ENCODE results near the gene TYROBP.
A peak's percentile ranks its signal among the peaks of the same experiment; 100 is the strongest.

TYROBP gene

DNA sequence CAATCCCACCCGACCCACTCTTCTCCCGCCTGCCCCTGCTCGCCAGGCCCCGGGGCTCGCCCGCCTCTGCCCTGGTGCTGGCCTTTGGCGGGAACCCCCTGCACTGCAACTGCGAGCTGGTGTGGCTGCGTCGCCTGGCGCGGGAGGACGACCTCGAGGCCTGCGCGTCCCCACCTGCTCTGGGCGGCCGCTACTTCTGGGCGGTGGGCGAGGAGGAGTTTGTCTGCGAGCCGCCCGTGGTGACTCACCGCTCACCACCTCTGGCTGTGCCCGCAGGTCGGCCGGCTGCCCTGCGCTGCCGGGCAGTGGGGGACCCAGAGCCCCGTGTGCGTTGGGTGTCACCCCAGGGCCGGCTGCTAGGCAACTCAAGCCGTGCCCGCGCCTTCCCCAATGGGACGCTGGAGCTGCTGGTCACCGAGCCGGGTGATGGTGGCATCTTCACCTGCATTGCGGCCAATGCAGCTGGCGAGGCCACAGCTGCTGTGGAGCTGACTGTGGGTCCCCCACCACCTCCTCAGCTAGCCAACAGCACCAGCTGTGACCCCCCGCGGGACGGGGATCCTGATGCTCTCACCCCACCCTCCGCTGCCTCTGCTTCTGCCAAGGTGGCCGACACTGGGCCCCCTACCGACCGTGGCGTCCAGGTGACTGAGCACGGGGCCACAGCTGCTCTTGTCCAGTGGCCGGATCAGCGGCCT is 32.1 kb upstream of the TYROBP start:
- Histone ChIP-seq H3K4me3 (ENCODE audit: low read length in 2 of 2) (no peak overlapping the region), H3K9me3 (ENCODE audit: control insufficient read depth in 2 of 2, low read length in 2 of 2) (no peaks in the 10 kb centered on the region), H3K27me3 (ENCODE audit: control insufficient read depth in 1 of 2, insufficient read depth in 2 of 2, low read length in 2 of 2) (no peaks in the 10 kb centered on the region), H3K4me1 (ENCODE audit: control insufficient read depth, insufficient read depth, low read length) (peaks cover 25% of the 10 kb centered on the region), H3K36me3 (ENCODE audit: control insufficient read depth in 2 of 2, insufficient read depth in 2 of 2, low read length in 2 of 2) (peaks cover 0 to 5% of the 10 kb centered on the region in 2 donors), H3K9ac (ENCODE audit: low read length in 2 of 2) (no peak overlapping the region), H3K27ac (ENCODE audit: low read length) (no peak overlapping the region)

DNA sequence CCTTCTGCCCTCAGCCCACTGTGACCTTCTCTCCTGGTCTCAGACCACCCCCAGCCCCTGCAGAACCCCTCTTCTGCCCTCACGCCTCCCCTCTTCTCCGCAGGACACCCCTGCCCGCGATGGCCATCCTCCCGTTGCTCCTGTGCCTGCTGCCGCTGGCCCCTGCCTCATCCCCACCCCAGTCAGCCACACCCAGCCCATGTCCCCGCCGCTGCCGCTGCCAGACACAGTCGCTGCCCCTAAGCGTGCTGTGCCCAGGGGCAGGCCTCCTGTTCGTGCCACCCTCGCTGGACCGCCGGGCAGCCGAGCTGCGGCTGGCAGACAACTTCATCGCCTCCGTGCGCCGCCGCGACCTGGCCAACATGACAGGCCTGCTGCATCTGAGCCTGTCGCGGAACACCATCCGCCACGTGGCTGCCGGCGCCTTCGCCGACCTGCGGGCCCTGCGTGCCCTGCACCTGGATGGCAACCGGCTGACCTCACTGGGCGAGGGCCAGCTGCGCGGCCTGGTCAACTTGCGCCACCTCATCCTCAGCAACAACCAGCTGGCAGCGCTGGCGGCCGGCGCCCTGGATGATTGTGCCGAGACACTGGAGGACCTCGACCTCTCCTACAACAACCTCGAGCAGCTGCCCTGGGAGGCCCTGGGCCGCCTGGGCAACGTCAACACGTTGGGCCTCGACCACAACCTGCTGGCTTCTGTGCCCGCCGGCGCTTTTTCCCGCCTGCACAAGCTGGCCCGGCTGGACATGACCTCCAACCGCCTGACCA is 31.4 kb upstream of the TYROBP start:
- Histone ChIP-seq H3K36me3 (ENCODE audit: control insufficient read depth in 2 of 2, insufficient read depth in 2 of 2, low read length in 2 of 2) (peaks cover 0 to 5% of the 10 kb centered on the region in 2 donors), H3K9me3 (ENCODE audit: control insufficient read depth in 2 of 2, low read length in 2 of 2) (no peaks in the 10 kb centered on the region), H3K4me1 (ENCODE audit: control insufficient read depth, insufficient read depth, low read length) (peaks cover 25% of the 10 kb centered on the region), H3K27ac (ENCODE audit: low read length) (no peak overlapping the region), H3K9ac (ENCODE audit: low read length in 2 of 2) (no peak overlapping the region), H3K4me3 (ENCODE audit: low read length in 2 of 2) (no peak overlapping the region), H3K27me3 (ENCODE audit: control insufficient read depth in 1 of 2, insufficient read depth in 2 of 2, low read length in 2 of 2) (no peaks in the 10 kb centered on the region)

DNA sequence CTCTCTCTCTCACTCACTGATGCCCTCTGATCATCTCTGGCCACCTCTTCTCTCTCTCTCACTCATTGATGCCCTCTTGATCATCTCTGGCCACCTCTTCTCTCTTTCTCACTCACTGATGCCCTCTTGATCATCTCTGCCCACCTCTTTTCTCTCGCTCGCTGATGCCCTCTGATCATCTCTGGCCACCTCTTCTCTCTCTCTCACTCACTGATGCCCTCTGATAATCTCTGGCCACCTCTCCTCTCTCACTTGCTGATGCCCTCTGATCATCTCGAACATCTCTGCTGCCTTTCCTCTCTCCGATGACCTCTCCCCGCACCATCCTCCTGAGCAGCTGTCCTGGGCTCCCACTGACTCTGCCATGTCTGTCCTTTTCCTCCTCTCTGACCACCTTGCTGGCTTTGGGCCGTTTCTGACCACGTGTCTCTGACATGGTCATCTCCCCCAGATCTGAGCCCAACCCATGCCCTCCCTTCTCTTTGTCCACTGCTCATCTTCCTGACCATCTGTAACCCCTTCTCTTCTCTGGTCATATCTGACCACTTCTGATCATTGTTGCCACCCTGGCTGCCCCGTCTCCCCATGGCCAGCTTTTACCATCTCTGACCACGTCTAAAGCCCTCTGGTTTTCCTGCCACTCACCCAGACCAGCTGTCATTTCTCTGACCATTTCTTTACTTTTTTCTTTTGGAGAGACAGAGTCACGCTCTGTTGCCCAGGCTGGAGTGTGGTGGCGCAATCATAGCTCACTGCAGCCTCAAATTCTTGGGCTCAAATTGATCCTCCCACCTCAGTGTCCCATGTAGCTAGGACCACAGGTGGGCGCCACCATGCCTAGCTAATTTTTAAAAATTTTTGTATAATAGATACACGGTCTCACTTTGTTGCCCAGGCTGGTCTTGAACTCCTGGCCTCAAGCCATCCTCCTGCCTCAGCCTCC is 30.5 kb upstream of the TYROBP start:
- H3K27ac ChIP-seq (ENCODE audit: low read length): no peak overlapping the region
- no peaks in the 10 kb centered on the region for H3K27me3 ChIP-seq (ENCODE audit: control insufficient read depth in 1 of 2, insufficient read depth in 2 of 2, low read length in 2 of 2)
- H3K36me3 ChIP-seq (ENCODE audit: control insufficient read depth in 2 of 2, insufficient read depth in 2 of 2, low read length in 2 of 2): peaks cover 0 to 5% of the 10 kb centered on the region in 2 donors
- peak overlapping the region; percentile 22 to 78 for H3K4me3 ChIP-seq (ENCODE audit: low read length in 2 of 2)
- no peak overlapping the region for H3K9ac ChIP-seq (ENCODE audit: low read length in 2 of 2)
- H3K9me3 ChIP-seq (ENCODE audit: control insufficient read depth in 2 of 2, low read length in 2 of 2): no peaks in the 10 kb centered on the region
- H3K4me1 ChIP-seq (ENCODE audit: control insufficient read depth, insufficient read depth, low read length): peaks cover 25% of the 10 kb centered on the region

DNA sequence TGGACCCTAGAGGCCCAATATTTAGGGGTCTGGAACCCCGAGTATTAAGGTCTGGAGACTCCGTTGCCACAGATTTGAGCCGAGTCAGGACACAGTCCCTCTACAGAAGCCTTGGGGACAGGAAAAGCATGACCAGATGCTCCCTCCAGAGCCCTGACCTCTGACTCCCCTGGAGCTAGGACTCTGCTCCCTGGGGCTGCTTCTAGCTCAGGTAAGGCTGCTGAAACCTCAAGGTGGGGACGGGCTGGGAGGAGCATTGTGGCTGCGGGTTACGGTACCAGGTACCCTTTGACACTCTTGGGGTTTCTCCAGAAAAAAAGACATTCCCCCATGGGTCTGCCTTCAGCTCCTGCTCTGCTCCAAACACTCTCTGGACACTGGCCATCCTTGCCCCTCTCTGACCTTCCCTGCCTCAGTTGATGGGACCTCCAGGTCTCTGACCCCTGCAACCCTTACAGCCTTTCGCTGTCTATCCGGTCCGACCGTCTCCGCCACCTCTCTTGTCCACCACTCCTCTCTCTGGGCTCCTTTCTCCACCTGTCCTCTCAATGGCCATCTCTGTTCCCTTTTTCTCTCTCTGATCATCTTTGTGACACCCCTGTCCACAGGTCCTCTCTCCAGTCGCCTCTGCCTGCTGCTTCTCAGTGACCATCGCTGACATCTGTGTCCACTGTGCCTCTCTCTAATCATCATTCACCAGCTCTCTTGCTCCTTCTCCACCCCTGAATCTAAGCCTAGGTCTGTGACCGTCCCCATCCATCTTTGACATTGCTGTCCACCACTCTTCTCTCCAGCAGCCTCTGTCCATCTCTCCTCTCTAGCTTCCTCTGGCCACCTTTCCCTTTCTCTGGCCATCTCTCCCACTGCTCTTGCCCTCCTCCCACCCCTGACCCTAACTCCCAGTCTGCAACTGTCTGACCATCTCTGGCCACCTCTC is 29.5 kb upstream of the TYROBP start:
- Histone ChIP-seq H3K9me3 (ENCODE audit: control insufficient read depth in 2 of 2, low read length in 2 of 2) (no peaks in the 10 kb centered on the region), H3K9ac (ENCODE audit: low read length in 2 of 2) (peak overlapping the region; percentile 79 to 81), H3K27ac (ENCODE audit: low read length) (peak overlapping the region; percentile 70), H3K36me3 (ENCODE audit: control insufficient read depth in 2 of 2, insufficient read depth in 2 of 2, low read length in 2 of 2) (peaks cover 0 to 5% of the 10 kb centered on the region in 2 donors), H3K4me1 (ENCODE audit: control insufficient read depth, insufficient read depth, low read length) (peaks cover 25% of the 10 kb centered on the region), H3K27me3 (ENCODE audit: control insufficient read depth in 1 of 2, insufficient read depth in 2 of 2, low read length in 2 of 2) (no peaks in the 10 kb centered on the region), H3K4me3 (ENCODE audit: low read length in 2 of 2) (peak overlapping the region; percentile 76 to 78)

DNA sequence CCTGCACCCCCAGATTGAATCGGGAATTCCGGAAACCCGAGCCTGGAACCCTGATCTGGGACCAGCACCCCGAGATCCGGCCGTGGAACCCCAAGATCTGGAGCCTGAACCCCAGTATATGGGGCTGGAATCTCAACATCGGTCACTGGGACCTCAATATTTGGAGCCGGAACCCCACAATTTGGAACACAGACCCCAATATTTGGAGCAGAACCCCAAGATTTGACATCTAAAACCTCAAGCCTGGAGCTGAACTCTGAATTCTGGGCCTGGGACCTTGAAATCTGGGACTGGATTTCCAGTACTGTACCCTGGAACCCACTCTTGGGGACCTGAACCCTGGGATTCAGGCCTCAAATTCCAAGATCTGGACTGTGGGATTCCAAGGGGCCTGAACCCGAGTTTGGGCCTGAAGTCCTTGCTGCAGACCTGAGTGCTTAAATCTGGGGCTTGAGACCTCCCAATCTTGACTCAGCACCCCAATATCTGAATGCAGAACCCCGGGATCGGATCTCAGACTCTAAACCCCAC is 28.7 kb upstream of the TYROBP start:
- Histone ChIP-seq H3K27me3 (ENCODE audit: control insufficient read depth in 1 of 2, insufficient read depth in 2 of 2, low read length in 2 of 2) (no peaks in the 10 kb centered on the region), H3K9ac (ENCODE audit: low read length in 2 of 2) (peak overlapping the region; percentile 79 to 81), H3K27ac (ENCODE audit: low read length) (peak overlapping the region; percentile 70), H3K9me3 (ENCODE audit: control insufficient read depth in 2 of 2, low read length in 2 of 2) (no peaks in the 10 kb centered on the region), H3K4me3 (ENCODE audit: low read length in 2 of 2) (peak overlapping the region; percentile 76 to 78), H3K4me1 (ENCODE audit: control insufficient read depth, insufficient read depth, low read length) (peaks cover 27% of the 10 kb centered on the region), H3K36me3 (ENCODE audit: control insufficient read depth in 2 of 2, insufficient read depth in 2 of 2, low read length in 2 of 2) (no peaks in the 10 kb centered on the region)

DNA sequence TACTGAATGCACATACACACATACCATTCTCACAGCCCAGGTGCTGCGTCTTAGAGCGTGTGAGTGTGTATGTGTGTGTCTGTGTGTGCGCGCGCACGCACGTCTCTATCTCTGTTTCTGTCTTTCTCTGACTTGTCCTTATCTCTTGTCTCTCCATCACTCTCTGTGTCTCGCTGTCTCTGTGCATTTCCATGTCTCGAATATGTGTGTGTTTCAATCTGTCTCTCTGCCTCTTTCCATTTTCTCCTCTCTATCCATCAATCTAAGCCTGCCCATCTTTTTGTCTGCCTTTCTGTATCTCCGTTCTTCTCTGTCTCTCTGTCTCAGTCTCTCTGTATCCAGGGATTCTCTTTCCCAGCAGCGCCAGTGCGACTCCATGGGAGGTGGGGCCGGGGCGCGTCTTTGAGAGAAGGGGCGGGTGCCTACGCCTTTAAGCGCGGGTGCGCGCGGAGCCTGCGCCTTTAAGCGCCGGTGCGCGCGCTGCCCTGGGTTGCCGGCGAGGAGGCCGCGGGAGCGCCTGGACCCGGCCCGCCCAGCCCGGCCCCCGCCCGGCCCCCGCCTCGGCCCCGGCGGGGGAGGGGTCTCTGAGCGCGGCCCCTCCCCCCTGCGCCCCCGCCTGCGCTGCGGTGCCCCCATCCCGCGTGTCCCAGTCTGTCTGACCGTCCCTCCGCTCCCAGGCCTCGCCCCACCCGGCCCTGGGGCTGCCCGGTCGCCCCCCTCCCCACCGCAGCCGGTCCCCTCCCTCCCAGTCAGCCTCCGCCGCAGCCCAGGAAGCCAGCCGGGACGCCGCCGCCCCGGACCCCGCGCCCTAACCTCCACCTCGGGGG is 28.0 kb upstream of the TYROBP start, which contains the start of gene LRFN3:
Gene LRFN3 (plus strand): TSS at position 464 of the 827 bp plus-strand sequence. CDS start 3,052 bp downstream, outside the sequence.
- H3K9me3 ChIP-seq (ENCODE audit: control insufficient read depth in 2 of 2, low read length in 2 of 2): no peaks in the 10 kb centered on the region
- peak within 1 kb of the TSS; percentile 70 for H3K27ac ChIP-seq (ENCODE audit: low read length)
- H3K4me3 ChIP-seq (ENCODE audit: low read length in 2 of 2): peak within 1 kb of the TSS; percentile 87 to 99
- H3K4me1 ChIP-seq (ENCODE audit: control insufficient read depth, insufficient read depth, low read length): peaks cover 32% of the 10 kb centered on the region
- H3K9ac ChIP-seq (ENCODE audit: low read length in 2 of 2): peak within 1 kb of the TSS; percentile 81
- H3K36me3 ChIP-seq (ENCODE audit: control insufficient read depth in 2 of 2, insufficient read depth in 2 of 2, low read length in 2 of 2): no peaks in the 10 kb centered on the region
- H3K27me3 ChIP-seq (ENCODE audit: control insufficient read depth in 1 of 2, insufficient read depth in 2 of 2, low read length in 2 of 2): no peaks in the 10 kb centered on the region

DNA sequence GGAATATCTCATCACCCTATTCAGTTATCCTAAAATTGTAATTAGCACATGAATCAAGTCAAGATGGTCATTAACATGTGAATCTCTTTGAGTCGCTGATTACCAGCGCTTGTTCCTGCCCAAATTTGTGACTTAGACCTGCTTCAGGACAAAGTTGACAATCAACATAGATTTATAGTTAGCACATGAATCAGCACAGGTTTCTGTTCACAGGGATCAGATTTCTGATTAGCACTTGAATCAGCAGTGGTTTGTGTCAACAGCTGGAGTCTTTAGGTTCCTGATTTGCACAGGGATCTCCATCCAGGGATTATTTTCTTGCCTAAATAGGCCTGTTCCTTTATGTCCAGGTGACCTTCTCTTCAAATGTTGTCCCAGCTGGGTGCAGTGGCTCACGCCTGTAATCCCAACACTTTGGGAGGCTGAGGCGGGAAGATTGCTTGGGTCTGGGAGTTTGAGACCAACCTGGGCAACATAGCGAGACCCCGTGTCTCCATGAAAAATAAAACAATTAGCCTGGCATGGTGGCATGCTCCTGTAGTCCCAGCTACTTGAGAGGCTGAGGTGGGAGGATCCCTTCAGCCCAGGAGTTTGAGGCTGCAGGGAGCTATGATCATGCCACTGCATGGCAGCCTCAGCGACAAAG is 24.3 kb upstream of the TYROBP start:
- Histone ChIP-seq H3K9ac (ENCODE audit: low read length in 2 of 2) (no peak overlapping the region), H3K36me3 (ENCODE audit: control insufficient read depth in 2 of 2, insufficient read depth in 2 of 2, low read length in 2 of 2) (no peaks in the 10 kb centered on the region), H3K4me1 (ENCODE audit: control insufficient read depth, insufficient read depth, low read length) (peaks cover 24% of the 10 kb centered on the region), H3K4me3 (ENCODE audit: low read length in 2 of 2) (no peak overlapping the region), H3K27me3 (ENCODE audit: control insufficient read depth in 1 of 2, insufficient read depth in 2 of 2, low read length in 2 of 2) (no peaks in the 10 kb centered on the region), H3K27ac (ENCODE audit: low read length) (no peak overlapping the region), H3K9me3 (ENCODE audit: control insufficient read depth in 2 of 2, low read length in 2 of 2) (no peaks in the 10 kb centered on the region)

DNA sequence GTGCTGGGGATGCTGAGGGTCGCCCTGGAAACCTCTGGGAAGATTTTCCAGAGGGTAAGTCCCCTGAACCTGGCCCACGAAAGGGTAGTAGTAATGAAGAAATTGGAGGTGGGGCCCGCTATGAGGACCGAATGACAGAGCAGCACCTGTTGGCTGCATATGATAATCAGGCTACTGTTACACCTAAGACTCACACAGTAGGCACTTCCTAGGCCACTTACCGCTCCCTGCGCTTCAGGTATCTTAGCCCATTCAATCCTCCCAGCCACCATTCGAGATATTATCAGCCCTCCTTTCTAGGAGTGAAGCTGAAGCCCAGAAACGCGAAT is 23.7 kb upstream of the TYROBP start:
- peaks cover 19% of the 10 kb centered on the region for H3K4me1 ChIP-seq (ENCODE audit: control insufficient read depth, insufficient read depth, low read length)
- H3K27me3 ChIP-seq (ENCODE audit: control insufficient read depth in 1 of 2, insufficient read depth in 2 of 2, low read length in 2 of 2): no peaks in the 10 kb centered on the region
- H3K9me3 ChIP-seq (ENCODE audit: control insufficient read depth in 2 of 2, low read length in 2 of 2): no peaks in the 10 kb centered on the region
- H3K9ac ChIP-seq (ENCODE audit: low read length in 2 of 2): peak overlapping the region in 1 of 2 donors; percentile 51
- no peaks in the 10 kb centered on the region for H3K36me3 ChIP-seq (ENCODE audit: control insufficient read depth in 2 of 2, insufficient read depth in 2 of 2, low read length in 2 of 2)
- peak overlapping the region in 1 of 2 donors; percentile 35 for H3K4me3 ChIP-seq (ENCODE audit: low read length in 2 of 2)
- H3K27ac ChIP-seq (ENCODE audit: low read length): no peak overlapping the region
